ENCODE measurements around the gene EMILIN1.
A peak's percentile ranks its signal among the peaks of the same experiment; 100 is the strongest.

Gene EMILIN1

GRCh38 chr2:27085062-27085672 is 6.8 kb downstream of the EMILIN1 start:
- no peaks in the 10 kb centered on the region for H3K36me3 ChIP-seq (ENCODE audit: control insufficient read depth, low read length)
- H3K4me3 ChIP-seq (ENCODE audit: low read length), result peak overlapping the region; percentile 86
- peaks cover 42% of the 10 kb centered on the region for H3K4me1 ChIP-seq (ENCODE audit: control insufficient read depth, low read length)
- no peaks in the 10 kb centered on the region for H3K79me2 ChIP-seq (ENCODE audit: control insufficient read depth, low read length)
- TF ChIP-seq CTCF (IDR thresholded peaks at IDR 0.05; ENCODE audit: low read depth, low read length, poor library complexity, severe bottlenecking) (no peak), EZH2phosphoT487 (IDR thresholded peaks at IDR 0.05; ENCODE audit: borderline replicate concordance, low read length) (no peak)
- no peaks in the 10 kb centered on the region; the same call in 1 of the 2 replicates for H3F3A ChIP-seq (ENCODE audit: control insufficient read depth, insufficient read depth)
- H3K27me3 ChIP-seq (ENCODE audit: control insufficient read depth, low read length), result no peaks in the 10 kb centered on the region
- no peaks in the 10 kb centered on the region for H3K9me2 ChIP-seq (replicated peaks; ENCODE audit: control insufficient read depth, low read length)
- H3K9me3 ChIP-seq (ENCODE audit: control insufficient read depth, insufficient read depth, low read length), result no peaks in the 10 kb centered on the region
- peak overlapping the region; percentile 79 for H3K4me2 ChIP-seq (ENCODE audit: low read length)
- no peak overlapping the region for H3K27ac ChIP-seq (ENCODE audit: low read depth, low read length)
- H4K20me1 ChIP-seq (ENCODE audit: control insufficient read depth, insufficient read depth, low read depth, low read length), result no peaks in the 10 kb centered on the region

- TF ChIP-seq EZH2phosphoT487 (IDR thresholded peaks at IDR 0.05; ENCODE audit: borderline replicate concordance, low read length) (no peak), CTCF (IDR thresholded peaks at IDR 0.05; ENCODE audit: low read depth, low read length, poor library complexity, severe bottlenecking) (no peak)
- no peaks in the 10 kb centered on the region for H4K20me1 ChIP-seq (ENCODE audit: control insufficient read depth, insufficient read depth, low read depth, low read length)
- H3K27me3 ChIP-seq (ENCODE audit: control insufficient read depth, low read length), result no peaks in the 10 kb centered on the region
- H3F3A ChIP-seq (ENCODE audit: control insufficient read depth, insufficient read depth), result no peaks in the 10 kb centered on the region
- H3K79me2 ChIP-seq (ENCODE audit: control insufficient read depth, low read length), result no peaks in the 10 kb centered on the region
- peak overlapping the region; percentile 86 for H3K4me3 ChIP-seq (ENCODE audit: low read length)
- no peaks in the 10 kb centered on the region for H3K9me2 ChIP-seq (replicated peaks; ENCODE audit: control insufficient read depth, low read length)
- H3K4me1 ChIP-seq (ENCODE audit: control insufficient read depth, low read length), result peaks cover 38% of the 10 kb centered on the region
- peak overlapping the region; percentile 79 for H3K4me2 ChIP-seq (ENCODE audit: low read length)
- H3K27ac ChIP-seq (ENCODE audit: low read depth, low read length), result no peak overlapping the region
- no peaks in the 10 kb centered on the region for H3K9me3 ChIP-seq (ENCODE audit: control insufficient read depth, insufficient read depth, low read length)
- no peaks in the 10 kb centered on the region for H3K36me3 ChIP-seq (ENCODE audit: control insufficient read depth, low read length)
Observed at GRCh38 chr2:27085673-27086089, 7.3 kb downstream of the EMILIN1 start.

GRCh38 chr2:27086090-27086723 is 7.8 kb downstream of the EMILIN1 start:
- Histone ChIP-seq H3K9me2 (replicated peaks; ENCODE audit: control insufficient read depth, low read length) (no peaks in the 10 kb centered on the region), H3K4me1 (ENCODE audit: control insufficient read depth, low read length) (peaks cover 33% of the 10 kb centered on the region), H3K36me3 (ENCODE audit: control insufficient read depth, low read length) (no peaks in the 10 kb centered on the region), H3F3A (ENCODE audit: control insufficient read depth, insufficient read depth) (no peaks in the 10 kb centered on the region), H3K79me2 (ENCODE audit: control insufficient read depth, low read length) (no peaks in the 10 kb centered on the region), H3K9me3 (ENCODE audit: control insufficient read depth, insufficient read depth, low read length) (no peaks in the 10 kb centered on the region), H3K27ac (ENCODE audit: low read depth, low read length) (peak overlapping the region; percentile 49; the same call in 1 of the 2 replicates), H3K4me3 (ENCODE audit: low read length) (peak overlapping the region; percentile 86), H3K4me2 (ENCODE audit: low read length) (peak overlapping the region; percentile 79), H4K20me1 (ENCODE audit: control insufficient read depth, insufficient read depth, low read depth, low read length) (no peaks in the 10 kb centered on the region), H3K27me3 (ENCODE audit: control insufficient read depth, low read length) (no peaks in the 10 kb centered on the region)
- TF ChIP-seq CTCF (IDR thresholded peaks at IDR 0.05; ENCODE audit: low read depth, low read length, poor library complexity, severe bottlenecking) (peak; percentile 61), EZH2phosphoT487 (IDR thresholded peaks at IDR 0.05; ENCODE audit: borderline replicate concordance, low read length) (no peak)
